Right lobe of liver (tissue), 6 donors: Measurements from ENCODE around the gene TTC39C. TPM values are rescaled to one million over a fixed set of nuclear protein-coding genes. Genes with fewer than 3 reads are reported as not detected.

ENCODE experiments used
- ATAC-seq, 4 donors: fragments of 200-7000 bp; cut with Tn5 transposase; one replicate each; pipeline ENCODE4 v1.9.1; 2020; ENCODE audit warnings: mild to moderate bottlenecking in 4 of 4, moderate library complexity in 4 of 4
- DNase-seq, 3 donors: peaks; one replicate each; pipeline ENCODE4 v3.0.0-alpha.2; 2020
- H3K27ac ChIP-seq, 3 donors: fragments of 200-600 bp; one replicate each; pipeline ENCODE4 v1.8.0; 2022
- H3K27me3 ChIP-seq, 2 donors: fragments of 200-600 bp; one replicate each; pipeline ENCODE4 v1.8.0; 2022
- H3K36me3 ChIP-seq, 4 donors: fragments of 200-600 bp; sonication (generic) in 1 of 4; one replicate each; pipeline versions ENCODE4 v1.5.1 to v1.8.0; 2017 to 2022; ENCODE audit warnings: control low read depth in 1 of 4
- H3K4me1 ChIP-seq, 4 donors: fragments of 200-600 bp; sonication (generic) in 1 of 4; one replicate each; pipeline versions ENCODE4 v1.5.1 to v1.8.0; 2017 to 2022; ENCODE audit warnings: control low read depth in 1 of 4
- H3K4me3 ChIP-seq, 3 donors: fragments of 200-600 bp; one replicate each; pipeline ENCODE4 v1.8.0; 2022
- H3K9me3 ChIP-seq, 4 donors: fragments of 200-600 bp; sonication (generic) in 1 of 4; one replicate each; pipeline versions ENCODE4 v1.5.1 to v1.8.0; 2017 to 2022; ENCODE audit warnings: control low read depth in 1 of 4
- POLR2A ChIP-seq: fragments of 450-650 bp; IDR thresholded peaks from one replicate; pipeline ENCODE4 v1.6.1; 2017; ENCODE audit warnings: antibody characterized with exemption, mild to moderate bottlenecking
- WGBS: methylation state at CpG from one replicate; pipeline ENCODE4 v1.1.6; 2018; ENCODE audit warnings: low coverage, low lambda C conversion rate; ENCODE audit not compliant: insufficient coverage; ENCODE audit errors: missing lambda C conversion rate; 5-methylcytosine and 5-hydroxymethylcytosine counted together
- intact Hi-C, 2 donors: fragments of 100-400 bp; cut with DNase I; formaldehyde crosslinking; loops; one replicate each; pipeline versions ENCODE4 v1.11.2 to v1.14.1; 2022
- total RNA-seq, 6 experiments: library from RNA; depleted of rRNA in 2 of 6; stranded (reverse); fragments of >200 nt in 2 of 6; fragmentation: NEBNext Ultra II Directional in 3 of 6; extraction: Animal tissue kit (Norgen Biotek cat#: 25700) in 3 of 6; gene quantifications; one replicate each; pipeline versions ENCODE4 v1.1.0 to v1.2.4, GENCODE V29; 2016 to 2023
- TF ChIP-seq, protein P1 (sequence below), 4 donors: fragments of 200-600 bp in 3 of 4; fragments of 450-650 bp in 1 of 4; IDR thresholded peaks; one replicate each; pipeline versions ENCODE4 v1.5.1 to v1.8.0; 2016 to 2022; ENCODE audit warnings: antibody characterized with exemption in 4 of 4, mild to moderate bottlenecking in 2 of 4
- donor health status: DM: no; HTN: yes; CAD: no.
- donor health status: DM: no; HTN: no; CAD: no.
- donor health status: DM: no; HTN: no; CAD: no.
- donor health status: DM: no; HTN: yes; CAD: no.
- donor health status: DM: no; HTN: yes; CAD: no.

The TTC39C gene
- total RNA-seq, 6 experiments from 2014 or later: 61.9 to 167 (median 84.4) TPM

DNA sequence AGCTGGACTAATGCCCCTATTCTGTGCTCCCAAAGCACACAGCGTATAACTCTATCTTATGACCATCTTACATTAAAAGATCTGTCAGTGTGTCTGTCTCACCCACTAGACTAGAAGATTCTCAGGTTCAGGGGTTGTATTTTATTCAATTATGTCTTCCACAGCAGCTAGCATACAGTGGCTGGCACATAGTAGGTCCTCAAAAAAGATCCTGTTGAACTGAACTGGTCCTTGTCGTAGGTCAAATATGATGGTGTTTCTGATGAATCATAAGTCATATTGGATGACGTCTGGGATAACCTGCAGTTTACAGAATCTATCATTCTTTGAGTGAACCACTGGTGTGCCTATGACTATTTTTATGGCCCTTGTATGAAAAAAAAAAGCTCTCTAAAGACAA lies 11.3 kb upstream of the TTC39C start:
- Histone ChIP-seq H3K9me3 (no peaks in the 10 kb centered on the region), H3K4me1 (peaks cover 0 to 20% (median 6%) of the 10 kb centered on the region in 4 donors), H3K27me3 (no peaks in the 10 kb centered on the region), H3K27ac (no peak overlapping the region), H3K4me3 (no peak overlapping the region), H3K36me3 (no peaks in the 10 kb centered on the region)
- DNase-seq (no peak), ATAC-seq (no peak)
- 79% methylated on average over 3 of the region's 3 CpGs for WGBS
- intact Hi-C loops: no loop called here
- TF ChIP-seq, protein P1, sequence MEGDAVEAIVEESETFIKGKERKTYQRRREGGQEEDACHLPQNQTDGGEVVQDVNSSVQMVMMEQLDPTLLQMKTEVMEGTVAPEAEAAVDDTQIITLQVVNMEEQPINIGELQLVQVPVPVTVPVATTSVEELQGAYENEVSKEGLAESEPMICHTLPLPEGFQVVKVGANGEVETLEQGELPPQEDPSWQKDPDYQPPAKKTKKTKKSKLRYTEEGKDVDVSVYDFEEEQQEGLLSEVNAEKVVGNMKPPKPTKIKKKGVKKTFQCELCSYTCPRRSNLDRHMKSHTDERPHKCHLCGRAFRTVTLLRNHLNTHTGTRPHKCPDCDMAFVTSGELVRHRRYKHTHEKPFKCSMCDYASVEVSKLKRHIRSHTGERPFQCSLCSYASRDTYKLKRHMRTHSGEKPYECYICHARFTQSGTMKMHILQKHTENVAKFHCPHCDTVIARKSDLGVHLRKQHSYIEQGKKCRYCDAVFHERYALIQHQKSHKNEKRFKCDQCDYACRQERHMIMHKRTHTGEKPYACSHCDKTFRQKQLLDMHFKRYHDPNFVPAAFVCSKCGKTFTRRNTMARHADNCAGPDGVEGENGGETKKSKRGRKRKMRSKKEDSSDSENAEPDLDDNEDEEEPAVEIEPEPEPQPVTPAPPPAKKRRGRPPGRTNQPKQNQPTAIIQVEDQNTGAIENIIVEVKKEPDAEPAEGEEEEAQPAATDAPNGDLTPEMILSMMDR (IDR thresholded peaks at IDR 0.05): no peak
- TF ChIP-seq POLR2A: no peak

DNA sequence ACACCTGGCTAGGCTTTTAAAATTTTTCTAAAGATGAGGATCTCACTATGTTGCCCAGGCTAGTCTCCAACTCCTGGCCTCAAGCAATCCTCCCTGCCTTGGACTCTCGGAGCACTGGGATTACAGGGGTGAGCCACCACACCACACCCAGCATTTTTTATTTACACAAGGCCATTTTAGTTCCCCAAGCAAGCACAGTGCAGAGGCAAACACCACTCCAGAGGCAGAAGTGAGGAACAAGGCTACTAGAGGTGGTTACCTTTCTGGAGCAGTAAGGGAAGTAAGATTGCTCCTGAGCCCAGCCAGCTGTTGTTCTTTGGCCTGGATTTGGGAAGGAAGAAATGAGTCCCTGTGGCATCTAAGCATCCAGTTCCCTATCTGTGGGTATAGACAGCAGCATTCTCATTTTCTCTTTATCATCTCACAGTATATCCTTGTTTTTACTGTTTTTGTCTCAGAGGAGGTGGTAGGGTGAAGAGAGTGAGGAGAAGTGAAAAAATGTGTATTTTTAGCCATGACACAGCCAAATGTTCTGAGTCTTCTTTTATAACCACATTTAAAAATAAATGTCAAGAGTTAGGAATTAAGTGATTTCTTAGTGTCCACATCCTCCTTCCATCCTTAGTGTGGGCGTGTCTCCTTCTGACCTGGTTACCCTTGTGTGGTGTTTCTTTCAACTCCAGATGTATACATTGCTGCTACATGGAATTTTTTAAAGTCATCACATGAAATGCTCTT lies 10.5 kb upstream of the TTC39C start:
- Histone ChIP-seq H3K9me3 (no peaks in the 10 kb centered on the region), H3K36me3 (no peaks in the 10 kb centered on the region), H3K27ac (no peak overlapping the region), H3K27me3 (no peaks in the 10 kb centered on the region), H3K4me3 (no peak overlapping the region), H3K4me1 (peaks cover 0 to 20% (median 6%) of the 10 kb centered on the region in 4 donors)
- intact Hi-C loops: no loop called here
- TF ChIP-seq, protein P1 (IDR thresholded peaks at IDR 0.05): no peak
- TF ChIP-seq POLR2A: no peak
- 53% methylated on average over 2 of the region's 2 CpGs for WGBS
- DNase-seq (no peak), ATAC-seq (no peak)

- ATAC-seq (no peak), DNase-seq (no peak)
- TF ChIP-seq POLR2A: no peak
- TF ChIP-seq, protein P1 (IDR thresholded peaks at IDR 0.05): no peak
- Histone ChIP-seq H3K36me3 (no peaks in the 10 kb centered on the region), H3K27ac (no peak overlapping the region), H3K9me3 (no peaks in the 10 kb centered on the region), H3K27me3 (no peaks in the 10 kb centered on the region), H3K4me1 (peaks cover 0 to 12% (median 2%) of the 10 kb centered on the region in 4 donors), H3K4me3 (no peak overlapping the region)
- intact Hi-C loops: no loop called here
- WGBS: 86% methylated on average over 5 of the region's 5 CpGs
These were observed 7.7 kb upstream of the TTC39C start for GRCh38 chr18:24006712-24007313.

GRCh38 chr18:24009246-24009645 lies 5.3 kb upstream of the TTC39C start:
- intact Hi-C loops: no loop called here
- DNase-seq (no peak), ATAC-seq (no peak)
- no CpG with 5 or more reads among the region's 1 CpG for WGBS
- no peaks in the 10 kb centered on the region for H3K9me3 ChIP-seq
- TF ChIP-seq, protein P1 (IDR thresholded peaks at IDR 0.05): no peak
- no peak for TF ChIP-seq POLR2A
- no peaks in the 10 kb centered on the region for H3K36me3 ChIP-seq
- no peak overlapping the region for H3K4me3 ChIP-seq
- H3K4me1 ChIP-seq: peaks cover 0 to 20% (median 9%) of the 10 kb centered on the region in 4 donors
- H3K27ac ChIP-seq: no peak overlapping the region
- no peaks in the 10 kb centered on the region for H3K27me3 ChIP-seq
